ENCODE measurements around the gene STUM.

DNA sequence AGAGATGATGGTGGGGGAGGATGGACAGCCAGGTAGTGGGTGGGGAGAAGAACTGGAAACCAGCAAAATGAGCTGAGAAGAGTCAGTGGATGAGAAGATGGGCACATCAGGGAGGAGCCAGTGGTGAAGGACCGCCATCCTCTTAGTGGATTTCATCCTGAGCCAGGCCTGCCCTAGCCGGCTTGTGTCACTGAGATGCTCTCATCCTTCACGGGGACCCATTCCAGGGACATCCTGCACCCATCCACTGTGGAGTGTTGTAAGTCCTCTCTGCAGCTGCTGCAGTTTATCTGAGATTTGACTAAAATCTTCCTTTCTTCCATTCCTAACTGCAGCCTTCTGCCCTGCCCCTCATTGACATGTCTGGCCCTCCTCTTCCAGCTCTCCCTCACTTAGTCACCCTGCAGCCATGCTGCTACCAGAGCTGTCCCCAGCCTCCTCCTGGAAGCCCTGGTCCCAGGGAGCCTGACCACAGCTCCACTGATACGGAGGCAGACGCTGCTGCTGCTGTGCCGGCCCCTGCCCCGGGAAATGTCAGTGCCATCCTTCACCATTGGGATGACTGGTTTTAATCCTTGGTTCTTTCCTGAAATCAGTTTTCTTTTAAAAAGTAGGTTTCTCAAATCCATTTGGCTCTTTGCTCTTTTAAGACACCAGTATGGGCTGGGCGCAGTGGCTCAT is 33.2 kb downstream of the STUM start:
- TF ChIP-seq, protein P1, sequence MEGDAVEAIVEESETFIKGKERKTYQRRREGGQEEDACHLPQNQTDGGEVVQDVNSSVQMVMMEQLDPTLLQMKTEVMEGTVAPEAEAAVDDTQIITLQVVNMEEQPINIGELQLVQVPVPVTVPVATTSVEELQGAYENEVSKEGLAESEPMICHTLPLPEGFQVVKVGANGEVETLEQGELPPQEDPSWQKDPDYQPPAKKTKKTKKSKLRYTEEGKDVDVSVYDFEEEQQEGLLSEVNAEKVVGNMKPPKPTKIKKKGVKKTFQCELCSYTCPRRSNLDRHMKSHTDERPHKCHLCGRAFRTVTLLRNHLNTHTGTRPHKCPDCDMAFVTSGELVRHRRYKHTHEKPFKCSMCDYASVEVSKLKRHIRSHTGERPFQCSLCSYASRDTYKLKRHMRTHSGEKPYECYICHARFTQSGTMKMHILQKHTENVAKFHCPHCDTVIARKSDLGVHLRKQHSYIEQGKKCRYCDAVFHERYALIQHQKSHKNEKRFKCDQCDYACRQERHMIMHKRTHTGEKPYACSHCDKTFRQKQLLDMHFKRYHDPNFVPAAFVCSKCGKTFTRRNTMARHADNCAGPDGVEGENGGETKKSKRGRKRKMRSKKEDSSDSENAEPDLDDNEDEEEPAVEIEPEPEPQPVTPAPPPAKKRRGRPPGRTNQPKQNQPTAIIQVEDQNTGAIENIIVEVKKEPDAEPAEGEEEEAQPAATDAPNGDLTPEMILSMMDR (IDR thresholded peaks at IDR 0.05), result no peak
- no peak for TF ChIP-seq POLR2AphosphoS5 (IDR thresholded peaks at IDR 0.05)
- TF ChIP-seq EP300 (IDR thresholded peaks at IDR 0.05; ENCODE audit: low read depth), result no peak
- TF ChIP-seq POLR2A (IDR thresholded peaks at IDR 0.05), result no peak

Measured in transverse colon (tissue), 4 donors.